ENCODE results near the gene SPSB2.

DNA sequence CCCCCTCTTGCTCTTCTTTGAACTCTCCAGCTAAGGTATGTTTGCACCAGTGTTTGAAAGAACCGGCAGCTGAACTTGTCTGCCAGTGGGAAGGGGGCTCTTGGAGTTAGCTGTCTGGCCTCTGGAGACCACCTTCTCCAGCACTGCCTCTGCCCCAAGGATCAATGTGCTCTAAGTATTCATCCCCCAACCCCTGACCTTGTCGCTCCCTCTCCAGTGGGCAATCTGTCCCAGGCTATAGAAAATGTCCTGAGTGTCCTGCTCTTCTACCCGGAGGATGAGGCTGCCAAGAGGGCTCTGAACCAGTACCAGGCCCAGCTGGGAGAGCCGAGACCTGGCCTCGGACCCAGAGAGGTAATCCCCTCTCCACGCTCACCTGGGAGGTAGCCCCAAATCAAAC lies 42.1 kb downstream of the SPSB2 start:
- TF ChIP-seq EZH2phosphoT487 (IDR thresholded peaks at IDR 0.05; ENCODE audit: insufficient read depth, low read depth) (no peak), EZH2 (IDR thresholded peaks at IDR 0.05; ENCODE audit: insufficient read depth, poor library complexity, severe bottlenecking) (no peak)

Data from GM23248 (cell line).